22Rv1 (cell line): ENCODE data around the gene ZNF516.

ENCODE experiments used
- CTCF ChIP-seq: fragments of 450-650 bp; IDR thresholded peaks from 2 replicates; pipeline ENCODE4 v1.5.1; 2017; ENCODE audit warnings: mild to moderate bottlenecking
- ZFX ChIP-seq: fragments of 450-650 bp; IDR thresholded peaks from 2 replicates; pipeline ENCODE4 v1.6.1; 2017; ENCODE audit warnings: antibody characterized with exemption, borderline replicate concordance

- TF ChIP-seq CTCF (no peak), ZFX (no peak)
These were observed 9.7 kb upstream of the ZNF516 start for GRCh38 chr18:76504749-76505148.
